ENCODE measurements around the gene ZNF521.
"Not testable (repeated sequence)": the region's sequence is repeated elsewhere in the genome, so short reads cannot be mapped to it uniquely, and the experiment has no call there.

ZNF521 gene

DNA sequence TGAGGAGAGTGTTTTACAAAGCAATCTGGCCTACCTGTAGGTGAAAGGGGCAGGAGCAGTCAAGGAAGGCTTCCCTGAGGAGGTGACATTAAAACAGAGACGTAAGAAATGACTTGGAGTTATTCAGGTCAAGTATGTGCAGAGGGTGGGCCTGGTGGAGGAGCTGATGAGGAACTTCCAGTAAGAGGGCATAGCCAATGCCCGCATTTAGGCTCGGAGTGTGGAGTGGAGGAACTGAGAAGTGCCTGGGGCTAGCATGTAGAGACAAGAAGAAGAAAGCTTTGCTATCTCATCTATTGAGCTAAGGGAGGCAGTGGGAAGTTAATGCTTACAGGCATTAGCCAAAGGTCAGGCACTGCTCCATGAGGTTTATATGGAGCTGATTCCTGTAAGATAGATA lies 312.2 kb downstream of the ZNF521 start:
- H3K27ac ChIP-seq = no peak overlapping the region

DNA sequence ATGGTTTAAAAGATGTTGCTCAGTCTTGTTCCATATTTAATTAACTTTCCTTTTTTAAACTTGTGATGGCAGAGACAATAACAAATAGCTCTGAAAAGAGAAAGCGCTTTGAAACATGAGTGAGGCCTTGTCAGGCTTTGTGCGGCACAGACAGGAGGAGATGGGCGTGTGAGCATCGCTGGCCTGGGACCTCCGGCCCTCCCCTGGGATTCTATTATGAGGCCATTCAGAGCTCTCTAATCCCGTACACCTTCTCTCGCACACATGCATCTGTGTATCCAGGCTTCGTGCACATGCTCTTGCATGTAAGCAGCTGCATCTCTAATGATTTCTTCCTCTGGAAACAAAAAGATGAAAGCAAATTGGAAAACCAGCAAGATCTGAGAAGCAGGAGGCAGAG lies 313.7 kb downstream of the ZNF521 start:
- no peak overlapping the region for H3K27ac ChIP-seq
- no peak for TF ChIP-seq ZFX (IDR thresholded peaks at IDR 0.05; ENCODE audit: borderline replicate concordance)
- TF ChIP-seq, protein P1, sequence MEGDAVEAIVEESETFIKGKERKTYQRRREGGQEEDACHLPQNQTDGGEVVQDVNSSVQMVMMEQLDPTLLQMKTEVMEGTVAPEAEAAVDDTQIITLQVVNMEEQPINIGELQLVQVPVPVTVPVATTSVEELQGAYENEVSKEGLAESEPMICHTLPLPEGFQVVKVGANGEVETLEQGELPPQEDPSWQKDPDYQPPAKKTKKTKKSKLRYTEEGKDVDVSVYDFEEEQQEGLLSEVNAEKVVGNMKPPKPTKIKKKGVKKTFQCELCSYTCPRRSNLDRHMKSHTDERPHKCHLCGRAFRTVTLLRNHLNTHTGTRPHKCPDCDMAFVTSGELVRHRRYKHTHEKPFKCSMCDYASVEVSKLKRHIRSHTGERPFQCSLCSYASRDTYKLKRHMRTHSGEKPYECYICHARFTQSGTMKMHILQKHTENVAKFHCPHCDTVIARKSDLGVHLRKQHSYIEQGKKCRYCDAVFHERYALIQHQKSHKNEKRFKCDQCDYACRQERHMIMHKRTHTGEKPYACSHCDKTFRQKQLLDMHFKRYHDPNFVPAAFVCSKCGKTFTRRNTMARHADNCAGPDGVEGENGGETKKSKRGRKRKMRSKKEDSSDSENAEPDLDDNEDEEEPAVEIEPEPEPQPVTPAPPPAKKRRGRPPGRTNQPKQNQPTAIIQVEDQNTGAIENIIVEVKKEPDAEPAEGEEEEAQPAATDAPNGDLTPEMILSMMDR (IDR thresholded peaks at IDR 0.05) = no peak

More for the DNA sequence above, 312.2 kb downstream of the ZNF521 start:
- TF ChIP-seq, protein P1 (IDR thresholded peaks at IDR 0.05) = no peak
- TF ChIP-seq ZFX (IDR thresholded peaks at IDR 0.05; ENCODE audit: borderline replicate concordance) = no peak

DNA sequence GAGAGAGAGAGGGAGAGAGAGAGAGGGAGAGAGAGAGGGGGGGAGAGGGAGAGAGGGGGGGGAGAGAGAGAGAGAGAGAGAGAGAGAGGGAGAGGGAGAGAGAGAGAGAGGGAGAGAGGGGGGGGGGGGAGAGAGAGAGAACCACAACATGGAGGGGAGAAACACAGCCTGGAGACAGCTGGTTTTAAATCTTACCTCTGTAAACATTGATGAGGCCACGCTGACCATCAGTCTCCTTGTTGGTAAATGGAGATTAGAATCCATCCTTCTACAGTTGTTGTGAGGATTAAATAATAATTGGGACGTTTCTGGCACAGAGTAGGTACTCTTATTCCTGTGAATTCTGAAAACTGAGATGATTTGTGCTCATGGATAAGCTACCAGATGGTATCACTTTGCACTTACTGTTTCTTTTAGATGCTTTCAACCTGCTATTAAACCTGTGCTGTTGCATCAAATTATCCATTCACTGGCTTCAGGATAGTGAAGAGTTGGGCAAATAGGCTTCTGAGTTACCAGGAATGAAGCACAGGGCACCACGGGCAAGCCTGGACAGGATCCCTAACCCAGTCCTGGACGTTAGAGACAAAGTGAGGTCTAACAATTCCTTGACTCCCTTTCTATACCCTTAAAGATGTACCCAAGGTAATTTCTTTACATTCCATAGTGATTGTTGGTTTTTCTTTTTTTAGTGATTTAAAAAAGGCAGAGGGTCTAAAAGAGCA lies 318.1 kb downstream of the ZNF521 start:
- no peak overlapping the region for H3K27ac ChIP-seq
- no peak for TF ChIP-seq ZFX (IDR thresholded peaks at IDR 0.05; ENCODE audit: borderline replicate concordance)
- TF ChIP-seq, protein P1 (IDR thresholded peaks at IDR 0.05) = no peak

DNA sequence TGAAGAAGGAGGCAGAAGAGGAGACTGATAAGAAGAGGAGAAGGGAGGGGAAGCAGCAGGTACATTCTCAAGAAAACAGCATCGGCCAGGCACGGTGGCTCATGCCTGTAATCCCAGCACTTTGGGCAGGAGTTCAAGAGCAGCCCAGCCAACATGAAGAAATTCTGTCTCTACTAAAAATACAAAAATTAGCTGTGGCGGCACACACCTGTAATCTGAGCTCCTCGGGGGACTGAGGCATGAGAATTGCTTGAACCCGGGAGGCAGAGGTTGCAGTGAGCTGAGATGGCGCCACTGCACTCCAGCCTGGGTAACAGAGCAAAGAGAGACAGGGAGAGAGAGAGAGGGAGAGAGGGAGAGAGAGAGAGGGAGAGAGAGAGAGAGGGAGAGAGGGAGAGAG lies 318.8 kb downstream of the ZNF521 start:
- not testable (repeated sequence) for H3K27ac ChIP-seq

DNA sequence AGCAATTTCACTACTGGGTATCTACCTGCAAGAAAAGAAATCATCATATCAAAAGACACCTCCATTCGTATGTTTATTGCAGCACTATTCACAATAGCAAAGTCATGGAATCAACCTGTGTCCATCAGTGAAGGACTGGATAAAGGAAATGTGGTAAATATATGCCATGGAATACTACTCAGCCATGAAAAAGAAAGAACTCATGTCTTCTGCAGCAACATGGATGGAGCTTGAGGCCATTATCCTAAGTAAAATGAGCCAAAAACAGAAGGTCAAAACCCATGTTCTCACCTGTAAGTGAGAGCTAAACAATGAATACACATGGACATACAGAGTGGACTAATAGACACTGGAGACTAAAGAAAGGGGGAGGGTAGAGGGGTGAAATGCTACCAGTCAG lies 322.2 kb downstream of the ZNF521 start:
- H3K27ac ChIP-seq = no peak overlapping the region
- TF ChIP-seq ZFX (IDR thresholded peaks at IDR 0.05; ENCODE audit: borderline replicate concordance) = no peak
- TF ChIP-seq, protein P1 (IDR thresholded peaks at IDR 0.05) = no peak

DNA sequence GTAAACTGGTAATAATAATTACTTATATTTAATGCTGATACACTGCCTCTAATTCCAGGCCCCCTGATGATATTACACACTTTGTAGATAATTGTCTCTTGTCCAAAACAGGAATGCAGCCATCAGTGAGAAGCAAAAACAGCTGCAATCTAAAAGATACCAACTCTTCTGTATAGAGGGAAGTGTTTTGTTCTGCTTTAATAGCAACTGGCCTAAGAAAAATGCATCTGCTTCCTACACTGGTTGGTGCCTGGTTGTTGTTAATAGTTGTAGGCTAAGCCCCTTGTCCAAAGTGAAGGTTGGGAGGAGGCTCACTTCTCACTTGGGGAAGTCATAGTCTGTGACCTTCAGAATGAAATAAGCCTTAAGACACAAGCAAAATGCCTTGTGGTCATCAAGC lies 332.0 kb downstream of the ZNF521 start:
- no peak overlapping the region for H3K27ac ChIP-seq
- TF ChIP-seq, protein P1 (IDR thresholded peaks at IDR 0.05) = no peak
- no peak for TF ChIP-seq ZFX (IDR thresholded peaks at IDR 0.05; ENCODE audit: borderline replicate concordance)

DNA sequence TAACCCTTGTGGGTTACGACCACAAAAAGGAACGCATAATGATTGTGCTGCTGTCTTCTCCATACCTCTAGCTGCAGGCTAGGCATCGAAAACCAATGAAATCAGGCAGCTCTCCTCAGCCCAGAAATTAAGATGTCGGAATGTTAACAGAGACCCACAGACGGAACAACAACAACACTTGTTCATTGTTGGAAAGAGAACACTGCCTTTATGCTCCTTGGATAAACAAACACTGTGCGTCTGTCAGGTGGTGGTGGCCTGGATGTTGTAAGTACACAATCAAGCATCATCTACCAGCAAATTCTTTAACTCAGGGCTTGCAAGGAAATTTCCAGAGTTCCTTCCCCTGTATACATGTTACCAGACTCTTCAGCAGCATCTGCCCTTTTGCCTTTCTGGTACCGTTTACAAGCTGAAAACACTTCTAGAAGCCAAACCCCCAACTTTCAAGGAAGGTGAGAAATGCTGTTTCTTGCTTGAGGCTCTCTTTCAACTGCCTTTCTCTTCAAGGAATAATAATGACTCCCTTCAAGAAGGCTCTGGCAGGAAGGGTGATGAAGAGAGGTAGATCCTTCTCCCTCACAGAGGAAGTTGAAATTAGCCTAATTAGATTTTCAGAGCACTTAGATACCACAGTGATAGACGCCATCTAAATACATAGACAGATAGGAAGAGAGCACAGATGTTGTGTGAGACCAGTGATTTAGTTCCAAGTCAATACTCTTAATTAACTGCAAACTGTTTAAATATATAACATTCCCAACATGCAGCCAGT lies 332.7 kb downstream of the ZNF521 start:
- TF ChIP-seq ZFX (IDR thresholded peaks at IDR 0.05; ENCODE audit: borderline replicate concordance) = no peak
- TF ChIP-seq, protein P1 (IDR thresholded peaks at IDR 0.05) = no peak

More for the DNA sequence above, 332.7 kb downstream of the ZNF521 start:
- no peak overlapping the region for H3K27ac ChIP-seq

All from 22Rv1 (cell line).